HepG2 (cell line): ENCODE measurements around the gene PTPRN. TPM values are rescaled to one million over a fixed set of nuclear protein-coding genes. Genes with fewer than 3 reads are reported as not detected.

ENCODE experiments used
- AFF4 ChIP-seq: sonication (generic); formaldehyde crosslinking; IDR thresholded peaks from 2 replicates; pipeline ENCODE4 v1.4.0; 2020; ENCODE audit warnings: missing genetic modification reagents
- FUBP1 ChIP-seq: sonication (generic); formaldehyde crosslinking; IDR thresholded peaks from 2 replicates; pipeline ENCODE4 v1.5.1; 2020; ENCODE audit warnings: missing genetic modification reagents, mild to moderate bottlenecking, borderline replicate concordance
- MBD4 ChIP-seq: IDR thresholded peaks from 2 replicates; pipeline ENCODE4 v1.6.1; 2012; ENCODE audit warnings: low read length, inconsistent platforms, borderline replicate concordance
- MIER3 ChIP-seq: IDR thresholded peaks from 2 replicates; pipeline ENCODE4 v1.6.1; 2016; ENCODE audit warnings: missing compliant biosample characterization, borderline replicate concordance
- MIXL1 ChIP-seq: IDR thresholded peaks from 2 replicates; pipeline ENCODE4 v1.6.1; 2016
- MTF1 ChIP-seq: sonication (generic); formaldehyde crosslinking; IDR thresholded peaks from 2 replicates; pipeline ENCODE4 v1.5.0; 2020; ENCODE audit warnings: missing genetic modification reagents
- NFE2L1 ChIP-seq: sonication (generic); formaldehyde crosslinking; IDR thresholded peaks from 2 replicates; pipeline ENCODE4 v1.4.0; 2020; ENCODE audit warnings: missing genetic modification reagents, mild to moderate bottlenecking, borderline replicate concordance
- NFRKB ChIP-seq: fragments of 450-650 bp; IDR thresholded peaks from 2 replicates; pipeline ENCODE4 v1.6.1; 2017
- POGZ ChIP-seq: sonication (generic); formaldehyde crosslinking; IDR thresholded peaks from 2 replicates; pipeline ENCODE4 v1.4.0; 2020; ENCODE audit warnings: mild to moderate bottlenecking, missing genetic modification reagents
- RELA ChIP-seq: sonication (generic); formaldehyde crosslinking; IDR thresholded peaks from 2 replicates; pipeline ENCODE4 v1.4.0; 2020; ENCODE audit warnings: missing genetic modification reagents
- SAP130 ChIP-seq: IDR thresholded peaks from 2 replicates; pipeline ENCODE4 v1.6.1; 2016; ENCODE audit warnings: low read depth
- SNAPC5 ChIP-seq: sonication (generic); formaldehyde crosslinking; IDR thresholded peaks from 2 replicates; pipeline ENCODE4 v1.8.1; 2023; ENCODE audit warnings: mild to moderate bottlenecking, missing genetic modification reagents, borderline replicate concordance
- ZBTB26 ChIP-seq: IDR thresholded peaks from 2 replicates; pipeline ENCODE4 v1.6.1; 2016; ENCODE audit warnings: missing compliant biosample characterization, missing genetic modification reagents, borderline replicate concordance
- ZC3H13 ChIP-seq: sonication (generic); formaldehyde crosslinking; IDR thresholded peaks from 2 replicates; pipeline ENCODE4 v1.8.1; 2023; ENCODE audit warnings: mild to moderate bottlenecking, missing genetic modification reagents, moderate library complexity
- ZFX ChIP-seq: sonication (generic); formaldehyde crosslinking; IDR thresholded peaks from 2 replicates; pipeline ENCODE4 v1.4.0; 2020; ENCODE audit warnings: mild to moderate bottlenecking, low read depth, missing genetic modification reagents, moderate library complexity
- ZMYM4 ChIP-seq: sonication (generic); formaldehyde crosslinking; IDR thresholded peaks from 2 replicates; pipeline ENCODE4 v1.8.1; 2023; ENCODE audit warnings: mild to moderate bottlenecking, missing genetic modification reagents
- ZNF510 ChIP-seq: sonication (generic); formaldehyde crosslinking; IDR thresholded peaks from 2 replicates; pipeline ENCODE4 v1.4.0; 2020; ENCODE audit warnings: low read depth, mild to moderate bottlenecking, missing genetic modification reagents
- ZNF530 ChIP-seq: sonication (generic); formaldehyde crosslinking; IDR thresholded peaks from 2 replicates; pipeline ENCODE4 v1.5.0; 2020; ENCODE audit warnings: low read depth, mild to moderate bottlenecking, missing genetic modification reagents
- ZNF629 ChIP-seq: sonication (generic); formaldehyde crosslinking; conservative IDR thresholded peaks from 2 replicates; pipeline ENCODE4 v1.5.0; 2020; ENCODE audit warnings: missing genetic modification reagents
- ZNF710 ChIP-seq: sonication (generic); formaldehyde crosslinking; IDR thresholded peaks from 2 replicates; pipeline ENCODE4 v1.5.0; 2020; ENCODE audit warnings: mild to moderate bottlenecking, missing genetic modification reagents, borderline replicate concordance
- ZNF749 ChIP-seq: sonication (generic); formaldehyde crosslinking; IDR thresholded peaks from 2 replicates; pipeline ENCODE4 v1.8.0; 2022; ENCODE audit warnings: mild to moderate bottlenecking, missing genetic modification reagents, moderate library complexity, borderline replicate concordance
- polyA plus RNA-seq, 8 experiments: library from polyadenylated mRNA; depleted of rRNA in 3 of 8; stranded (reverse) in 7 of 8; unstranded in 1 of 8; fragments of >200 nt; fragmentation: Illumina TruSeq in 4 of 8; extraction: Trizol in 4 of 8; gene quantifications; 2 replicates each; pipeline versions ENCODE4 v1.2.1 to v1.2.3, GENCODE V29; 2011 to 2016; ENCODE audit warnings: low read depth in 4 of 8, missing spikeins in 1 of 8, mixed read lengths in 1 of 8; ENCODE audit not compliant: insufficient read depth in 1 of 8
- total RNA-seq, 5 experiments: library from RNA; depleted of rRNA; stranded (reverse); fragments of >200 nt; fragmentation: Illumina TruSeq; extraction: Trizol; gene quantifications; 2 replicates each; pipeline ENCODE4 v1.2.3, GENCODE V29; 2016; ENCODE audit warnings: low read depth in 1 of 5

PTPRN gene
- total and polyA plus RNA-seq, 2 of the 13 experiments (the other 11 are each of a cell fraction or from before 2014, with no cell fraction given): 0.26 TPM; not detected in 1

GRCh38 chr2:219279151-219279915 is 29.9 kb downstream of the PTPRN start, which contains the start of gene DNAJB2 (continued):
- TF ChIP-seq AFF4: no peak
- no peak for TF ChIP-seq MTF1 (CRISPR knock-in tag)
- peak; percentile 69 for TF ChIP-seq ZBTB26 (CRISPR knock-in tag)
- no peak for TF ChIP-seq ZNF710 (CRISPR knock-in tag)
- TF ChIP-seq ZNF749 (CRISPR knock-in tag): peak; percentile 39; the same call in 1 of the 2 replicates
- TF ChIP-seq SNAPC5 (CRISPR knock-in tag): no peak
- no peak for TF ChIP-seq ZNF530 (CRISPR knock-in tag)
- TF ChIP-seq ZC3H13 (CRISPR knock-in tag): peak; percentile 56; the same call in 1 of the 2 replicates
- no peak; the same call in 1 of the 2 replicates for TF ChIP-seq ZNF510 (CRISPR knock-in tag)
- peak; percentile 71; the same call in 1 of the 2 replicates for TF ChIP-seq MIXL1 (CRISPR knock-in tag)
- TF ChIP-seq NFE2L1: no peak
- TF ChIP-seq SAP130 (CRISPR knock-in tag): peak; percentile 98
- no peak for TF ChIP-seq MBD4
- TF ChIP-seq MIER3: peak; percentile 52; the same call in 1 of the 2 replicates
- TF ChIP-seq NFRKB: no peak
- peak; percentile 98 for TF ChIP-seq ZFX (CRISPR knock-in tag)
- TF ChIP-seq ZMYM4 (CRISPR knock-in tag): peak; percentile 78
- peak; percentile 58 for TF ChIP-seq POGZ
- no peak for TF ChIP-seq ZNF629
- TF ChIP-seq RELA (CRISPR knock-in tag): peak; percentile 89; the same call in 1 of the 2 replicates
- no peak for TF ChIP-seq FUBP1
